Fibroblast of the aortic adventitia (primary cell): ENCODE data around the gene UBE2L3. TPM values are rescaled to one million over a fixed set of nuclear protein-coding genes. Genes with fewer than 3 reads are reported as not detected.

ENCODE experiments used
- DNase-seq: peaks from one replicate; pipeline ENCODE4 v3.0.0-alpha.2; 2010; ENCODE audit warnings: low read depth
- H3K4me3 ChIP-seq: 2 replicates; pipeline ENCODE4 v1.5.1; 2011; ENCODE audit warnings: low read depth, mild to moderate bottlenecking, control low read depth, low read length, moderate library complexity
- CTCF ChIP-seq: IDR thresholded peaks from 2 replicates; pipeline ENCODE4 v1.5.1; 2011; ENCODE audit warnings: mild to moderate bottlenecking, low read length, control low read depth, inconsistent platforms; ENCODE audit not compliant: insufficient read depth
- total RNA-seq: library from RNA; depleted of rRNA; stranded (reverse); fragments of >200 nt; gene quantifications from 2 replicates; pipeline ENCODE4 v1.2.3, GENCODE V29; 2012; ENCODE audit warnings: low replicate concordance

UBE2L3 gene
- total RNA-seq, 1 donor = 59.7 TPM

DNA sequence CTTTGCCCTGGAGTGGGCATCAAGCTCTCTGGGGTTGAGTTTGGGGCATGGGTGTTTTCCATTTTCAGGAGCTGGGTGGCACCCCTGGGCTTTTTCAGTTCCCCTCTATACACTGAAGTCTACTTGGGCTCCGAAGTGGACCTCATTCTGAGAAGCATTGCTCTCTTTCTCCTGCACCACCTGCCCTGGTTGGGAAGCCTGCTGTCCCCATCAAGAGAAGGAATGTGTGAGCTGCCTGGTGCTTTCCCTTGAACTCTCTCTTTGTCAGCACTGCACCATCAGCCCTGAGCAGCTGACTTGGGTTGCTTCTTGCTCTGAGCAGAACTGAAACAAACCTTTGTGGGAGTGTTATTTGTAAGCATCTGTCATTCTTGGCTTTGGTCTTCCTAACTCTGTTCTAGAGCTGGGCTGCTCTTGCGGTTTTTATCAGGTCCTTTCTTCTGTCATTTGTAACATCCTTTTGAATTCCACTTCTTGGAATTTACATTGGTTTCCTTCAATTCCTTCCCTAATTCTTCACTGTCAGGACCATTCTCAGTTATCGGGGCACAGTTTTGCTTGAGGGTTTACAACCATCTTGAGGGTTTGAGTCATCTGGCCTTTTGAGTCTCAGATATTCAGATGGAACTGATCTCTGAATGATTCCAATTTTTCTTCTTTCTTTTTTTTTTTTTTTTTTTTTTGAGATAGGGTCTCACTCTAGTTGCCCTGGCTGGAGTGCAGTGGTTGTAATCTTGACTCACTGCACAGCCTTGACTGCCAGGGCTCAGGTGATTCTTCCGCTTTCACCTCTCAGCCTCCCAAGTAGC lies 20.5 kb downstream of the UBE2L3 start:
- TF ChIP-seq CTCF = no peak

GRCh38 chr22:21589396-21589795 lies 21.9 kb downstream of the UBE2L3 start:
- TF ChIP-seq CTCF = no peak
- H3K4me3 ChIP-seq = no peak overlapping the region
- DNase-seq = no peak

More for the DNA sequence above, 20.5 kb downstream of the UBE2L3 start:
- DNase-seq = peak; percentile 76
- H3K4me3 ChIP-seq = no peak overlapping the region

DNA sequence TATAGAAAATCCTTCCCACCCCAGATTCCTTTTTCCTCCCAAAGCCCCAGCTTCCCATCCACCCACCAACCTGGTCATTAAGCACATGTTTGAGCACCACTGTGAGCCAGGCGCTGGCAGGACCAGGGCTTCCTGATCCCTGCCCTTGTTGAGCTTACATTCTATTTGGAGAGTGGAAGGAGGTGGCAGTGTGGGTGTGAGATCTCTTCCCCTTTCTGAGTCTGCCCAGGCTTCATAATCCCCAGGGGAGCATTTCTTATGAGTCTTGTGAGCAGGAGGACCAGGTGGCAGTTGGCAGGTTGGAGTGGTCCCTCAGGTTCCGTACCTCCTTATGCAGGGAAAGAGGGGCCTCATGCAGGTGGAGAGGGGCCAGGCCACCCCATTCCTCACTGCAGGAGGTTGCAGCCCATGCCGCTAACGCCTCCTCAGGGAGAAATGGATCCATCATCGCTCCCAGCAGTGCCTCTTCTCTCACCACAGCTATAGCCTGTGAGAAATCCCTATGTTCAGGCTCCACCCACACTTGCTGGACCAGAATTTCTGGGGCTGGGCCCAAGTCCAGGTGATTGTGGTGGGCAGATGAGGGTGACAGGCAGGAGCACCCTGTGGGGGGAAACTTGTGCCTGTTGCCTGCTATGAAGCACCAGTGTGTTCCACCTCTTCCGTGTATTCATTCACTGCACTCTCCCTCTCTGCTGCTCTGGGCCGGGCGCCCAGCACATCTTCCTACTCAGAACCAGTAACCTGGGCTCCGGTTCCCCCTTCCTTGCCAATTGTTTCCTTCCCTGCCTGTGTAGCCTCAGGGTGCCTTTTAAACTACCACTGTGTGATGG lies 23.5 kb downstream of the UBE2L3 start:
- H3K4me3 ChIP-seq = no peak overlapping the region
- TF ChIP-seq CTCF = no peak
- no peak for DNase-seq

DNA sequence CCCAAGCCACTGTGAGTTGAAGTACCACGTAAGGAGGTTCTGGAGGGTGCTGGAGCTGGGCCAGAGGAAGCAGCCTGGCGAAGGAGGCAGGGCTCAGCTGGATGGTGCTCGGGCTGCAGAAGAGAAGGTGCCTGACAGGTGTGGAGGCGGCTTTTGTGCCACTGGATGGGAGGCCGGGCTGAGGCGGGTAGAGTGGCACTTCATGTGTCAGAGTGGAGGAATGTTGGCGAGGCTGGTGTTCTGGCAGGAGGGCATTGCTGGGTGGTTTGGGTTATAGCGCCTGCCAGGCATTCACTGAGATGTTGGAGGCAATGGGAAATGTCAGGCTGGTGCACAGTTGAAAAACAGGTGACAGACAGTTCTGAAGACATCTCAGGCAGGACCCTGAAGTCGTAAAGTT lies 24.2 kb downstream of the UBE2L3 start:
- no peak for DNase-seq
- TF ChIP-seq CTCF = no peak
- no peak overlapping the region for H3K4me3 ChIP-seq

DNA sequence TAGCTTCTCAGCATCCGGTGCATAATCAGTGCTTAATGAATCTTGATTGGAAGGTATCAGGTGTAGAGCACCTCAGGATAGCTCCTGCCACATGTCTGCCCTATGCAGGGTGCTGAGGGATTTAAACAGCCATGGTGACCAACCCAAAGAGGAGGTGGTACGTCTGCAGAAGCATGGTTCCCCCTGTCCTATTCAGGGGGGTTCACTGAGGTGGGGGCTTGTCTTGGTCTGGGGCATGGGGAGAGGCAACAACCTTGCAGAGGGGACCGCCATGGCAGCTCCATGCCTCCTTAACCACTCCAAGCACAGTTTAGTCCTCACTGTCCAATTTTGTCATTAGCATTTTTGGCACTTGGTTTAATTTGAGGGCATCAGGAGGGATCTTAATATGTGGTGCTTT lies 24.9 kb downstream of the UBE2L3 start:
- no peak overlapping the region for H3K4me3 ChIP-seq
- no peak for TF ChIP-seq CTCF
- no peak for DNase-seq

GRCh38 chr22:21593406-21594232 lies 26.1 kb downstream of the UBE2L3 start:
- no peak for DNase-seq
- H3K4me3 ChIP-seq = no peak overlapping the region
- peak; percentile 25 for TF ChIP-seq CTCF
